NCI-H1930 (cell line): Measurements from ENCODE around the gene CDYL.

Experiments used
- DNase-seq, 2 experiments: peaks; one replicate each; lab custom pipeline; 2025; lab: John Stamatoyannopoulos, UW

Gene CDYL

DNA sequence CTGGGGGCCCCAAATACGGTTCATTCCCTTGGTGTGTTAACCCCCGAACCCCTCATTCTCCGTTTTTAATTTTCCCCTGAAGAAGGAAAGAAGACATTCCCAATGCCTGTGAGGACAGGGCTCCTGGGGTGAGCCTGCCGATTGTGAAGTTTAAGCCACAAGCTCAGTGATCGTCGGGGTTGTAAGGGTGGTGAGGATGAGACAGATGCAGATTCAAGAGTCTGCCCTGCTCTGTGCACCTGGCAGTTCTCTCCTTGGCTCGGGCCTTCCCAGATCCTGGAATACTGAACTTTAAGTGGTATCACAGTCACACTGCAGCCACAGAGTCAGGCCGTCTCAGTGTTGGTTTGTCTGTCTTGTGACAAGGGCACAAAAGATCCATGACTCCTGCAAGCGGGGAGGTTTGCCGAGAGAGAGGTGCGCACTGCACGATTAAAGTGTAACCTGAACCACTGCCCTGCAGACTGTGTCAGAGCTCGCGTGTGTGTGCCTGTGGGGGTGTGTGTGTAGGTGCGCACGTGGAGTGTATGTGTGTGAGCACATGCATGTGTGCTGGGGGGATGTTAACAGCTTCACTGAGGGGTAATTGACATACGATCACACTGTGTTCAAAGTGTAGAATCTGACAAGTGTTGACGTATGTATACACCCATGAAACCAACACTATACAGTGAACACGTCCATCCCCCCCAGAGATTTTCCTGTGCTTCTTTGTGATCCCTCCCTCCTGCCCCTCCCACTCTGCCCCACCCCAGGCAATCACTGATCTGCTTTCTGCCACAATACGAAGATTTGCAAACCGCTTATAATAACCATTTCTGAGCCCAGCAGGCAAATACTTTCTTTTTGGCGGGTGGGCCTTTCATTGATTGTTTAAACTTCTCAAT lies 188.7 kb downstream of the CDYL start:
- no peak for DNase-seq

DNA sequence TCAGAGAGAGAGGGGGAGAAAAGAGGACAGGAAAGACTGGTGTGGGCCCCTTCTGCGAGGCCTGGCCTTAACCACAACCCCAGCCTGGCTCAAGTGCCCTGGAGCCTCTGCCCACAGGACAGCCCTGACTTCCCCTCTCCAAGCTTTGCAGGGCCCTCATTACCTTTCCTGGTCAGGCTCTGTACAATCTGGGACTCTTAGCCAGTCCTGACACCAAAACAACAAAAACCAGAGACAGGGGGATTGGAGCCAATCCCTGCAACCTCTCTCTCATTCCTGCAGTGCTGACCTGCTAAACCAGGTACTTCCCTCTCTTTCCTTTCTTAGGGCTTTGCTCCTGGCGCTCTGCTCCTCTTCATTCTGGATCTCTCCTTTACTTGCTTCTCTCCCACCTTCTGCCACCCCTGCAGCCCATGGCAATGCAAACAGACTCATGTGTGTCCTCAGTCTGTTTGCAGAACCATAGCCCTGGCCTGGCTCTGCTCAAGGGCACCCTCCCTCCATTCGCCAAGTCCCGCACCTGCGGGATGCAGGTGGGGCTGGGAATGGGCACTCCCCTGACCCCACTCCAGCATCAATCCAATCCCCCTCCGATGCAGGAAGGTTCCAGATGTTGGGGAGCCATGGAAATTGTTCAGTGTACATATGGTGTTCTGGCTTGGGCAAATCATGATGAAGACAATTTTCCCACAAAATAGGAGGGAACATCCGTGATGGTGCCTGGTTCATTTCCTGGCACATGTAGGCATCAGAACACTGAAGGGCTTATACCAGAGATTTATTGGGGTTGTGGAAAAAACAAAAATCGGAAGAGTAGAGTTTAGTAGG lies 189.6 kb downstream of the CDYL start:
- no peak for DNase-seq

DNA sequence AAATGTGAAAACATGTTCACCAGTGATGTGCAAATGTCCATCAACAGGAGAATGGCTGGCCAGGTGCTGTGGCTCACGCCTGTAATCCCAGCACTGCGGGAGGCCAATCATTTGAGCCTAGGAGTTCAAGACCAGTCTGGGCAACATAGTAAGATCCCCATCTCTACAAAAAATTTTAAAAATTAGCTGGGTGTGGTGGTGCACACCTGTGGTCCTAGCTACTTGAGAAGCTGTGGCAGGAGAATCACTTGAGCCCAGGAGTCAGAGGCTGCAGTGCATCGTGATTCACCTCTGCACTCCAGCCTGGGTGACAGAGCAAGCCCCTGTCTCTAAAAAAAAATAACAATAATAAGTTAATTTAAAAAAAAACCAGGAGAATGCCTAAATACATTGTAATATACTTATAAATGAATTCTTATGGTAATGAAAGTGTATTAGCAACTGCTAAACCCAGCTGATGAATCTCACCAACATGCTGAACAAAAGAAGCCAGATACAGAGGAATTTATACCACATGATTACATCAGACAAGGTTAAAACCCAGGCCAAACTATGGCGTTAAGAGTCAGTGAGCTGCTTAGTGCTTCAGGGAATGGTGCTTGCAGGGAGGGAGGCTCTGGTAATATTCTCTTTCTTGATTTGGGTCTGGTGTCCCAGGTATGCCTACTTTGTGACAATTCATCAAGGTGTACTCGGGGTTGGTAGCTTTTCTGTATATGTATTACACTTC lies 191.3 kb downstream of the CDYL start:
- DNase-seq, result no peak

- DNase-seq, result no peak
Observed at GRCh38 chr6:4969609-4970285, 193.5 kb downstream of the CDYL start.

- DNase-seq, result no peak
Observed at GRCh38 chr6:4970739-4971395, 194.7 kb downstream of the CDYL start.

GRCh38 chr6:4971851-4972250 lies 195.6 kb downstream of the CDYL start:
- no peak for DNase-seq

GRCh38 chr6:4972438-4972837 lies 196.2 kb downstream of the CDYL start:
- DNase-seq, result no peak

DNA sequence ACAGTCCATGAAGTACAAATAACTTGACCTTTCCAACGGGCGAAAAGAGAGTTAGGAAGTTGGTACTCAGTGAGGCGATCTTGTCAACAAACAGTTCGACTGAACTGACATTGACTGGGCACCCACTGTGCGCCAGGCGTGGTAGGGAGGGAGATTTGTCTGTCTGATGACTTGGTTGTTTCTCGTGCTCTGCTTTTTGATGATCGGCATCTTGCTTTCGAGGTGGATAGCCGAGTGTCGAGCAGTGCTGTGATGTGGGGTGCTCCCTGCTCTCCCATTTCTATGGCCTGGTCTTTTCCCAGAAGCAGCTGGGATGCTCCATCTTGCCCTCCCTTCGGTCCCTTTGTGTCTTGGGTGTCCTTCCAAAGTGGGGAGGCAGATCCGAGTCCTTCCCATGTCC lies 197.2 kb downstream of the CDYL start:
- DNase-seq, result no peak

DNA sequence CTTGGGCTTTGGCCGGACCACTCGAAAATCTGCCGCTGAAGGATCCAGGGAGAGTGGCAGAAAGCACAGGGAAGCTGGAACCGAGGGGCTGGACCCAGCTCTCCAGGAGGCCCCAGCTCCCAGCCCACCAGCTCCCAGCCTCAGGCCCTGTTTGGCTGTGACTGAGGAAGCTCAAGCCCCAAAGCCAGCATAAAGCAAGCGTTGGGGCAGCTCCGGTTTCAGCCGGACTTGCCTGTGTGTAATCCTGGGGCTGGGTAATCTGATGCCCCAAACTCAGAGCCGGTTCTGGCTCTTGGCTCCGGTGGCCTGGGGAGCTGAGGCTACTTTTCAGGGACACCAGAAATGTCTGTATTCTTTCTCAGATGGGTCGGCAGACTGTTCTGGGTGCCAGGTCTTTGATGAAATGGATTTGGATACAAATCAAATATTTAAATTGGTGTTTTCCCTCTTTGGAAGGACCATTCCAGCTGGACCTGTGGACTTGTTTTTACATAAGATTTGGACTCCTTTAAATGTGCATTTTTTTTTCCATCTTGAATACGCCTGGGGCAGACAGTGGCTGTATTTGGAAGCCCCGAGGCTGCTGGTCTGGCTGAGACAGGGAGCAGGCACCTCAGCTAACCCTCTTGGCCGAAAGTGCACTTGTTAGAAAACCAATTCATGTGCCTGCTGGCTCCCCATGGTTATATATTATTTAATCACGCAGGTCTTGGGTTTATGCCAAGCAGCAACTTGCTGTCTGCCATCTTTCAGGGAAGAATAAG lies 198.0 kb downstream of the CDYL start:
- DNase-seq, result no peak

- no peak for DNase-seq
Observed at GRCh38 chr6:4974962-4975361, 198.8 kb downstream of the CDYL start.

DNA sequence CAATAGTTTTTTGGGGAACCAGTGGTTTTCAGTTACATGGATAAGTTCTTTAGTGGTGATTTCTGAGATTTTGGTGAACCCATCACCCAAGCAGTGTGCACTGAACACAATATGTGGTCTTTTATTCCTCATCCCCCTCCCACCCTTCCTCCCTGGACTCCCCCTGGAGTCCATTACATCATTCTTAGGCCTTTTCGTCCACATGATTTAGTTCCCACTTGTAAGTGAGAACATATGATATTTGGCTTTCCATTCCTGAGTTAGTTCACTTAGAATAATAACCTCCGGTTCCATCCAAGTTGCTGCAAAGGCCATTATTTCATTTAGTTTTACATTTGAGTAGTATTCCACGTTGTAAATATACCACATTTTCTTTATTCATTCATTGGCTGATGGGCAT lies 199.3 kb downstream of the CDYL start:
- no peak for DNase-seq

DNA sequence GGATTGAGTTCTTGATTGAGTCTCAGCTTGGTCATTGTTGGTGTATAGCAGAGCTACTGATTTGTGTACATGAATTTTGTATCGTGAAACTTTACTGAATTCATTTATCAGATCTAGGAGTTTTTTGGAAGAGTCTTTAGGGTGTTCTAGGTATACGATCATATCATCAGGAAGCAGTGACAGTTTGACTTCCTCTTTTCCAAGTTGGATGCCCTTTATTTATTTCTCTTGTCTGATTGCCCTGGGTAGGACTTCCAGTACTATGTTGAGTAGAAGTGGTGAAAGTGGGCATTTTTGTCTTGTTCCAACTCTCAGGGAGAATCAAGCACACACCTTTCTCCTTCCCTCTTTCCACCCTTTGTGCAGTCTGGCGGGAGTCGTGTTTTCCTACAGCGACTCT lies 201.3 kb downstream of the CDYL start:
- no peak for DNase-seq

- no peak for DNase-seq
Observed at GRCh38 chr6:4979426-4979825, 203.2 kb downstream of the CDYL start.

GRCh38 chr6:4981761-4982160 lies 205.6 kb downstream of the CDYL start:
- no peak for DNase-seq

GRCh38 chr6:4983322-4983721 lies 207.1 kb downstream of the CDYL start:
- DNase-seq, result no peak

DNA sequence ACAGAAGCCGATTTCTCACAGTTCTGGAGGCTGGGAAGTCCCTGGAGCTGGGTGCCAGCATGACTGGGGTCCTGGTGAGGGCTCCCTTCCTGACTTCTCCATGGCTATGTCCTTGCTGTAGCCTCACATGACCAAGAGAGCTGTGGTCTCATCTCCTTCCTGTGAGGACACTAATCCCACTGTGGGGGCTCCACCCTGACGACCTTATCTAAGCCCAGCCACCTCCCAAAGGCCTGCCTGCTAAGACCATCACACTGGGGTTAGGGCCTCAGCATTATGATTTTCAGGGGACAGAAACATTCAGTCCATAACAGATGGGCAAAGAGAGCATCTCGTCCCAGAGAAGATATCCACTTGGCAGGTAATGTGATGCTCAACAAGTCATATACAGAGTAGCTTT lies 210.8 kb downstream of the CDYL start:
- DNase-seq, result no peak

- no peak for DNase-seq
Observed at GRCh38 chr6:4987432-4987831, 211.2 kb downstream of the CDYL start.

DNA sequence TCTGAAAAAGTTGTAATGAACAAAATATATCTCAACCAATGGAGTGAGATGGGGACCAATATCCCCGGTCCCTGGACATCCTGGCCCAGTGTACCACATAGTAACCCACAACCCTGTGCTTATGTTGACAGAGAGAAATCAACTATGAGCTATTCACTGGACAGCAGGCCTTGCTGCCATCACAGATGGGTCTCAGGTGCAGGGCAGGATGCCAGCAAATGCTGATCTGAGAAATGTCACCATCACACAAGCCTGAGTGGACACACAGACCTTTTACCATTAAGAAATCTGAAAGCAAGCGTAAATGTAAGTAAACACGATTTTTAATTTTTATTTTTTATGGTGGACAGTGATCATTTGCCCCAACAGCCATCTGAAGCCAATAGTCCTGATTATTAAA lies 218.5 kb downstream of the CDYL start:
- no peak for DNase-seq

- DNase-seq, result no peak
Observed at GRCh38 chr6:4997862-4998261, 221.7 kb downstream of the CDYL start.

GRCh38 chr6:4999586-4999985 lies 223.4 kb downstream of the CDYL start:
- no peak for DNase-seq
